NOMO-1 treated with DMSO at 0.1 percent for 48 hours (cell line): ENCODE measurements around the gene CENPO.
"Not testable (repeated sequence)": the region's sequence is repeated elsewhere in the genome, so short reads cannot be mapped to it uniquely, and the experiment has no call there.

Source experiments
- DNase-seq: peaks from one replicate; lab custom pipeline; 2025; ENCODE audit not compliant: unreplicated experiment; lab: John Stamatoyannopoulos, UW

Gene CENPO

GRCh38 chr2:24787532-24787931 lies 5.7 kb upstream of the CENPO start:
- DNase-seq, result no peak

GRCh38 chr2:24788816-24789215 lies 4.4 kb upstream of the CENPO start:
- DNase-seq, result no peak

- DNase-seq, result no peak
These were observed 1.8 kb upstream of the CENPO start for GRCh38 chr2:24791452-24791851.

GRCh38 chr2:24792542-24792873 lies 717 bp upstream of the CENPO start:
- no peak for DNase-seq

- DNase-seq, result no peak
These were observed 673 bp downstream of the CENPO start for GRCh38 chr2:24793761-24794435.

GRCh38 chr2:24797644-24798043 lies 4.4 kb downstream of the CENPO start:
- DNase-seq, result no peak

- DNase-seq, result not testable (repeated sequence)
These were observed 7.3 kb downstream of the CENPO start for GRCh38 chr2:24800487-24800886.

GRCh38 chr2:24805811-24806660 lies 12.8 kb downstream of the CENPO start:
- not testable (repeated sequence) for DNase-seq

- DNase-seq, result no peak
These were observed 13.4 kb downstream of the CENPO start for GRCh38 chr2:24806661-24807036.

- no peak for DNase-seq
These were observed 16.2 kb downstream of the CENPO start for GRCh38 chr2:24809316-24810007.

GRCh38 chr2:24813691-24814137 lies 20.5 kb downstream of the CENPO start:
- DNase-seq, result no peak

GRCh38 chr2:24814516-24814915 lies 21.3 kb downstream of the CENPO start:
- DNase-seq, result no peak

GRCh38 chr2:24815171-24815570 lies 21.9 kb downstream of the CENPO start:
- DNase-seq, result no peak

- no peak for DNase-seq
These were observed 23.2 kb downstream of the CENPO start for GRCh38 chr2:24816404-24816803.

GRCh38 chr2:24816884-24817283 lies 23.7 kb downstream of the CENPO start:
- no peak for DNase-seq

GRCh38 chr2:24818721-24819167 lies 25.5 kb downstream of the CENPO start:
- no peak for DNase-seq

- DNase-seq, result no peak
These were observed 26.4 kb downstream of the CENPO start for GRCh38 chr2:24819442-24820174.

- no peak for DNase-seq
These were observed 26.9 kb downstream of the CENPO start for GRCh38 chr2:24820175-24820513.

GRCh38 chr2:24820598-24821432 lies 27.6 kb downstream of the CENPO start:
- DNase-seq, result no peak

- DNase-seq, result no peak
These were observed 28.2 kb downstream of the CENPO start for GRCh38 chr2:24821433-24821891.
